Gastrocnemius medialis (tissue), 4 donors: ENCODE data around the gene DUSP8. TPM values are rescaled to one million over a fixed set of nuclear protein-coding genes. Genes with fewer than 3 reads are reported as not detected.
A peak's percentile ranks its signal among the peaks of the same experiment; 100 is the strongest.

ENCODE experiments used
- ATAC-seq, 2 donors: fragments of 150-250 bp; one replicate each; pipeline ENCODE4 v1.9.1; 2016
- DNase-seq, 2 donors: peaks; one replicate each; pipeline ENCODE4 v3.0.0-alpha.2; 2019
- H3K27ac ChIP-seq, 4 donors: fragments of 200-600 bp; sonication (generic); 1 replicate in 1 of 4; 2 replicates in 3 of 4; pipeline ENCODE4 v1.5.1; 2016 to 2018; ENCODE audit warnings: mild to moderate bottlenecking in 2 of 4, moderate library complexity in 1 of 4
- H3K27me3 ChIP-seq, 3 donors: fragments of 200-600 bp; sonication (generic) in 2 of 3; 1 replicate in 1 of 3; 2 replicates in 2 of 3; pipeline versions ENCODE4 v1.5.1 to v1.6.0; 2016 to 2019; ENCODE audit warnings: mild to moderate bottlenecking in 1 of 3, moderate library complexity in 1 of 3
- H3K36me3 ChIP-seq, 2 donors: fragments of 200-600 bp; sonication (generic) in 1 of 2; one replicate each; pipeline ENCODE4 v1.5.1; 2017 to 2018
- H3K4me1 ChIP-seq, 2 donors: fragments of 200-600 bp; sonication (generic) in 1 of 2; one replicate each; pipeline ENCODE4 v1.5.1; 2016 to 2017; ENCODE audit warnings: mild to moderate bottlenecking in 2 of 2
- H3K4me3 ChIP-seq, 4 donors: fragments of 200-600 bp; sonication (generic) in 3 of 4; 1 replicate in 1 of 4; 2 replicates in 3 of 4; pipeline ENCODE4 v1.5.1; 2016 to 2019; ENCODE audit warnings: mild to moderate bottlenecking in 2 of 4
- H3K9me3 ChIP-seq, 3 donors: fragments of 200-600 bp; sonication (generic) in 2 of 3; 1 replicate in 1 of 3; 2 replicates in 2 of 3; pipeline ENCODE4 v1.5.1; 2016 to 2019
- POLR2A ChIP-seq, 2 donors: fragments of 450-650 bp; IDR thresholded peaks; one replicate each; pipeline ENCODE4 v1.6.1; 2017; ENCODE audit warnings: antibody characterized with exemption in 2 of 2, mild to moderate bottlenecking in 2 of 2, moderate library complexity in 2 of 2
- in situ Hi-C, 4 donors: fragments of 200-750 bp; cut with MboI; loops; one replicate each; pipeline versions ENCODE4 v1.15.0 to v1.8.0; 2017; ENCODE audit warnings: low sequenced_read_pairs in 4 of 4
- intact Hi-C: fragments of 100-400 bp; cut with DNase I; formaldehyde crosslinking; loops from one replicate; pipeline ENCODE4 v1.15.1; 2023; ENCODE audit warnings: low total_unique reads
- total RNA-seq, 4 donors: library from RNA; depleted of rRNA; stranded (reverse); fragments of >200 nt; gene quantifications; one replicate each; pipeline versions ENCODE4 v1.1.0 to v1.2.3, GENCODE V29; 2016
- TF ChIP-seq, protein P1 (sequence below), 5 experiments: fragments of 450-650 bp in 3 of 5; fragments of 200-600 bp in 2 of 5; sonication (generic) in 2 of 5; IDR thresholded peaks in 4 of 5; conservative IDR thresholded peaks in 1 of 5; 1 replicate in 4 of 5; 2 replicates in 1 of 5; pipeline ENCODE4 v1.5.1; 2016 to 2019; ENCODE audit warnings: antibody characterized with exemption in 5 of 5, mild to moderate bottlenecking in 3 of 5, moderate library complexity in 3 of 5

Gene DUSP8
- total RNA-seq, 4 donors from 2014 or later, result 2.6 to 25.9 (median 6.3) TPM

DNA sequence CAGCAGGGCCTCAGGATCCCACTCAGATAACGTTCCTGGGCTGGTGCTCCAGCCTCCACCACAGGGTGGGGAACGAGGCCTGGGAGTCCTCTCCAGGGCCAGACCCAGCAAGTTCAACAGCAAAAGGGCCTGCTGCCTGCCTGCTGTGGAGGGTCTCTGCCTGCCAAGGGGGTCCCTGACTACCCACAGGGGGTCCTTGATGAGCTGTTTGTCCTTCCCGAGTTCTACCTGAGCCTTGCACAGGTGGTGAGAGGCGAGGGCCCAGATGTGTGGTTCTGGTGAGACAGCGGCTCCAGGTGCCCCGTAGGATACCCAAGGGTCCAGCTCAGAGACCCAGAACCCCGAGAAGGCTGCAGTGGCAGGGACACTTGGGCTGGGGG is 4.4 kb downstream of the DUSP8 start:
- H3K4me1 ChIP-seq, result peaks cover 0 to 75% of the 10 kb centered on the region in 2 donors
- no peaks in the 10 kb centered on the region for H3K36me3 ChIP-seq
- ATAC-seq (no peak), DNase-seq (no peak)
- intact Hi-C loops, result loop anchor here (5.0 kb wide), 1 partner anchor 180 kb away; no protein-coding TSS in a partner anchor
- no peaks in the 10 kb centered on the region for H3K27me3 ChIP-seq
- TF ChIP-seq, protein P1, sequence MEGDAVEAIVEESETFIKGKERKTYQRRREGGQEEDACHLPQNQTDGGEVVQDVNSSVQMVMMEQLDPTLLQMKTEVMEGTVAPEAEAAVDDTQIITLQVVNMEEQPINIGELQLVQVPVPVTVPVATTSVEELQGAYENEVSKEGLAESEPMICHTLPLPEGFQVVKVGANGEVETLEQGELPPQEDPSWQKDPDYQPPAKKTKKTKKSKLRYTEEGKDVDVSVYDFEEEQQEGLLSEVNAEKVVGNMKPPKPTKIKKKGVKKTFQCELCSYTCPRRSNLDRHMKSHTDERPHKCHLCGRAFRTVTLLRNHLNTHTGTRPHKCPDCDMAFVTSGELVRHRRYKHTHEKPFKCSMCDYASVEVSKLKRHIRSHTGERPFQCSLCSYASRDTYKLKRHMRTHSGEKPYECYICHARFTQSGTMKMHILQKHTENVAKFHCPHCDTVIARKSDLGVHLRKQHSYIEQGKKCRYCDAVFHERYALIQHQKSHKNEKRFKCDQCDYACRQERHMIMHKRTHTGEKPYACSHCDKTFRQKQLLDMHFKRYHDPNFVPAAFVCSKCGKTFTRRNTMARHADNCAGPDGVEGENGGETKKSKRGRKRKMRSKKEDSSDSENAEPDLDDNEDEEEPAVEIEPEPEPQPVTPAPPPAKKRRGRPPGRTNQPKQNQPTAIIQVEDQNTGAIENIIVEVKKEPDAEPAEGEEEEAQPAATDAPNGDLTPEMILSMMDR (IDR thresholded peaks at IDR 0.05 in 4 of 5, conservative IDR thresholded peaks at IDR 0.05 in 1 of 5), result peak in 1 of 5 experiments; percentile 26
- peak; percentile 18 to 40 for TF ChIP-seq POLR2A (IDR thresholded peaks at IDR 0.05)
- in situ Hi-C loops, result no loop called here
- H3K4me3 ChIP-seq, result no peak overlapping the region
- peak overlapping the region; percentile 57 to 91 (median 76) for H3K27ac ChIP-seq
- no peaks in the 10 kb centered on the region for H3K9me3 ChIP-seq

DNA sequence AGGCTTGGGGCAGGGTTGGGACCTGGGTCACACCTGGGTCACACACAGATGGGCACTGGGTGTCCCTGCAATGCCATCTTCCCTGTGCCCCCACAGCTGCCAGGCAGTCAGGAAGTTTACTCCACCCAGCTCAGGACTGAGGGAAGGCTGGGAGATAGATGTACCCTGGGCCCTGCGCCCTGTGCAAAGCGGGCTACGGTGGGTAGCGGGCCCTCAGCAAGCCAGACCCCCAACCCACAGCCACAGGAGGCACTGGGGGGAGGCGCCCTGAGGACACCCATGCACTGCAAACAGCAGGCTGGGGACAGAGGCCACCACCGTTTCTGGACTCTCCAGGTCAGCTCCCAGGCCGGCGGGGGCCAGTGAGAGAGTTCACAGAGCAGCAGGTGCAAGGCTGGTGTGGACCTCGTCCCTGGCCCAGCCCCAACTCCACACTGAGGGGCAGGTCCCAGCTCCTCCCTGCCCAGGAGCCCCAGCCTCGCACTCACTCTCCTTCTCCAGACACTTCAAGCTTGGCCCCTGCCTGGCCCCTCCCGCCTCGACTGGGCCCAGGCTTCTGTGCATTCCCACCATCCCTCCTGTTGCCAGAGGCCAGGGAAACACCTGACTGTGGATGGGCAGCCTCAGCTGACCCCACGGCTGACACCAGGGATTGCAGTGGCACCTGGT is 4.9 kb downstream of the DUSP8 start:
- Histone ChIP-seq H3K9me3 (no peaks in the 10 kb centered on the region), H3K4me3 (no peak overlapping the region), H3K4me1 (peaks cover 0 to 74% of the 10 kb centered on the region in 2 donors), H3K27ac (peak overlapping the region; percentile 57 to 91 (median 76)), H3K36me3 (no peaks in the 10 kb centered on the region), H3K27me3 (no peaks in the 10 kb centered on the region)
- TF ChIP-seq POLR2A (IDR thresholded peaks at IDR 0.05), result no peak
- TF ChIP-seq, protein P1 (IDR thresholded peaks at IDR 0.05 in 4 of 5, conservative IDR thresholded peaks at IDR 0.05 in 1 of 5), result no peak
- peak in 1 of 2 donors; percentile 63 for DNase-seq
- in situ Hi-C loops, result no loop called here
- peak in 1 of 2 donors; percentile 14 for ATAC-seq
- intact Hi-C loops, result loop anchor here (5.0 kb wide), 1 partner anchor 180 kb away; no protein-coding TSS in a partner anchor

DNA sequence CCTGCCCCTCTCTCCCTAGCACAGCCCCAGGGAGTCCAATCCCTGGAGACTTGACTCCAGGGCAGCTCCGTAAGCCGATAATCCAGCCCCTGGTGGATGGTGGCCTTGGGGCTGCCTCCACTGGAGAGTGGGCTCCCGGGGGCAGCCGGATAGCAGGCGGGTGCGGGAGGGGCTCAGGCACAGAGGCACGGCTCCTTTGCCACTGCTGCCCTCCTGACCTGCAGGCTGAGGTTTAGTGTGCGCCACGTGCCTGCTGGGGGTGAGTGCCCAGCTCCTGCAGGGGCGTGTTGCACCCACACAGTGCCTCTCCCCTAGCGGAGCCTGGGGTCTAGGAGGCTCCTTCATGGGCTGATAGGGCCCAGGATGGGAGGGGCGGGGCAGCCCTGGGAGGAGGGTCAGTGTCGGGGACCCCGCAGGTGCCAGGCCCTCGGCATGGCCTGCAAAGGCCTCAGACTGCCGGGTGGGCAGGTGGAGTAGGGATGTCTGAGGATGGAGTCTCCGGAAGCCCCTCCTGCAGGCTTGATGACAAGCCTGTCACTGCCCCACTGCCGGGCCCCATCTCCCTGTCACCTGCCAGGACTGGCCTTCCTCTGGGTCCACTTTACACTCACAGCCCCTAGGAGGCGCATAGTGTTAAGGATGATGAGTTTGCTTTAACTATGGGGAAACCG is 5.6 kb downstream of the DUSP8 start:
- no peak for ATAC-seq
- no peak for DNase-seq
- peak overlapping the region in 3 of 4 donors; percentile 67 to 91 (median 86) for H3K27ac ChIP-seq
- H3K4me3 ChIP-seq, result no peak overlapping the region
- peaks cover 0 to 74% of the 10 kb centered on the region in 2 donors for H3K4me1 ChIP-seq
- no peaks in the 10 kb centered on the region for H3K27me3 ChIP-seq
- TF ChIP-seq, protein P1 (IDR thresholded peaks at IDR 0.05 in 4 of 5, conservative IDR thresholded peaks at IDR 0.05 in 1 of 5), result no peak
- TF ChIP-seq POLR2A (IDR thresholded peaks at IDR 0.05), result no peak
- in situ Hi-C loops, result no loop called here
- H3K9me3 ChIP-seq, result no peaks in the 10 kb centered on the region
- H3K36me3 ChIP-seq, result no peaks in the 10 kb centered on the region
- intact Hi-C loops, result loop anchor here (5.0 kb wide), 1 partner anchor 181 kb away; no protein-coding TSS in a partner anchor

DNA sequence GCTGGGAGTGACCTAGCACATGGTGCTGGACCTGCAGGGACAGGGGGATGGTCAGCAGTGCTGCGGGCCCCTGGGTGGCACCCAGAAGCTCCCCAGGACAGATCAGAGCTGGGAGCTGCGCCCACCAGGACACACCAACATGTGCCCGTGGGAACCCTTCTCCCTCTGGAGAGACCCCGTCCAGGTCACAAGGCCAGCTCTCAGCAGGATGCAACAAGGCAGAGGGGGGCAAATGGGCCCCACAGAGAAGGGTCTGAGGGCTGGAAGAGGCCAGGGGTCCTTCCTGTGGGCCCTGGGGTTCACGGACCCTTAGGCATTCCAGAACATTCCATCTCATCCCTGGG is 6.2 kb downstream of the DUSP8 start:
- no peak for ATAC-seq
- H3K4me1 ChIP-seq, result peaks cover 0 to 73% of the 10 kb centered on the region in 2 donors

More for the DNA sequence above, 6.2 kb downstream of the DUSP8 start:
- H3K27me3 ChIP-seq, result no peaks in the 10 kb centered on the region
- H3K27ac ChIP-seq, result peak overlapping the region in 2 of 4 donors; percentile 25 to 91
- in situ Hi-C loops (no loop called here), intact Hi-C loops (loop anchor here (5.0 kb wide), 1 partner anchor 181 kb away; no protein-coding TSS in a partner anchor)
- H3K9me3 ChIP-seq, result no peaks in the 10 kb centered on the region
- TF ChIP-seq, protein P1 (IDR thresholded peaks at IDR 0.05 in 4 of 5, conservative IDR thresholded peaks at IDR 0.05 in 1 of 5), result no peak
- no peak overlapping the region for H3K4me3 ChIP-seq
- DNase-seq, result no peak
- H3K36me3 ChIP-seq, result no peaks in the 10 kb centered on the region
